ENCODE results near the gene LRCH1. TPM values are rescaled to one million over a fixed set of nuclear protein-coding genes. Genes with fewer than 3 reads are reported as not detected.

LRCH1 gene
- total RNA-seq, 2 experiments from 2014 or later, result 16.9 to 17.9 TPM

GRCh38 chr13:46799139-46799538, 246.2 kb downstream of the LRCH1 start:
- no peak for DNase-seq
- no peaks in the 10 kb centered on the region for H3K9me3 Mint-ChIP-seq
- H3K27me3 Mint-ChIP-seq, result peaks cover 2% of the 10 kb centered on the region
- CTCF ChIA-PET, result no interaction called here
- no peak overlapping the region for H3K4me3 Mint-ChIP-seq
- H3K4me1 Mint-ChIP-seq (ENCODE audit: low read depth), result peaks cover 29% of the 10 kb centered on the region
- intact Hi-C loops (cut with micrococcal nuclease), result loop anchor here (10.0 kb wide), 1 partner anchor 1206 kb away; the partner anchor contains the start of gene SUCLA2
- peaks cover 8% of the 10 kb centered on the region for H3K36me3 Mint-ChIP-seq
- POLR2A ChIA-PET, result no interaction called here
- H3K27ac Mint-ChIP-seq, result no peak overlapping the region

- Mint-ChIP-seq H3K36me3 (no peaks in the 10 kb centered on the region), H3K9me3 (no peaks in the 10 kb centered on the region), H3K4me3 (no peak overlapping the region), H3K4me1 (ENCODE audit: low read depth) (peaks cover 9% of the 10 kb centered on the region), H3K27ac (no peak overlapping the region), H3K27me3 (peaks cover 6% of the 10 kb centered on the region)
- ChIA-PET POLR2A (no interaction called here), CTCF (interaction anchor here (2.1 kb wide), 1 partner anchor 250 kb away, joined by 4 read pairs; no protein-coding TSS in a partner anchor)
- intact Hi-C loops (cut with micrococcal nuclease), result no loop called here
- no peak for DNase-seq
Observed at GRCh38 chr13:46801858-46802257, 248.9 kb downstream of the LRCH1 start.

Other genes starting within 250 kb of the LRCH1 start
- gene RUBCNL, start 165.9 kb upstream of the LRCH1 start, total RNA-seq, result under 1 TPM; 0.73 to 0.74 TPM
- gene ESD, start 244.0 kb downstream of the LRCH1 start, total RNA-seq, result 100 to 1,000 TPM; 137 to 146 TPM